ENCODE data around the gene RAB11FIP4. TPM values are rescaled to one million over a fixed set of nuclear protein-coding genes. Genes with fewer than 3 reads are reported as not detected.

Gene RAB11FIP4
- total and polyA plus RNA-seq, 7 donors = 0.66 to 32.5 (median 1.8) TPM

DNA sequence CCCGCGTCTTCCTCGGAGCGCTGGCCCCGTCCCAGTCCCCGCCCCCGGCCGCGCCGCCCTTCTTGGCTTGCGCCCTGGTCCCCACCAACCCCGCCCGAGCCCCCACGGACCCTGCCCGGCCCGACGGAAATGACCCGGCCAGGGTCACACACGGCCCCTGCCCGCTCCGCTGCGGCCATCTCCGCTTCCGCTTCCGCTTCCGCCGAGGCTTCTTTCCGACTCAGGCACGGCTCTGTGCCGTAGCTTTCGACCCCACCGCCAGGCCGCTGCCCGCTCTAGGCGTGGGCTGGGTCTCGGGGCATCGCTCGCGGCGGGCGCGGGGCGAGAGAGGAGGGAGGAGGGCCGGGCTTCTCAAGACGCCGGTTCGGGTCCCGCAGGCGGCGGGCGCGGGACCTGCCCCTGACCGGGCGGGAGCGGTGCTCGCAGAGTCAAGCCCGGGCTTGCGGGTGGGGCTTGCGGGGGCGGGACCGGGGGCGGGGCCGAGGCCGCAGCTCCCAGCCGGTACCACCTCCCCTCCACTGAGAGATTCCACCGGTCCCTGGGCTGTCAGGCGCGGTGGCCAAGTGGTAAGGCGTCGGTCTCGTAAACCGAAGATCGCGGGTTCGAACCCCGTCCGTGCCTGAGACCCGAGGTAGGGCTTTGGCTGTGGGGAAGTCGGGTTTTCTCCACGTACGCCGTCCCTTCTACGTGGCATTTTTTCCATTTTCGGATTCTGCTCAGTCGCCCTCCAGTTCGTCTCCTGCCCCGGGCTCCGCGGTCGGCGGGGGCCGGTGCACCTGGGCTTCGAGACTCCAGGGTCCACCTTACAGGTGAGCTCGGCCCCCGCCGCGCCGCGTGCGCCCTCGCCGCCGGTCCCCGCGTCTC, 158.3 kb downstream of the RAB11FIP4 start:
- intact Hi-C loops (cut with DNase I) = loop anchor here (2.0 kb wide), 1 partner anchor 293 kb away; no protein-coding TSS in a partner anchor
- H3K4me3 ChIP-seq = peak overlapping the region; percentile 93 to 100 (median 94)
- H3K27ac ChIP-seq = peak overlapping the region; percentile 92 to 98 (median 93)
- no peaks in the 10 kb centered on the region for H3K36me3 ChIP-seq
- H3K9me3 ChIP-seq = no peaks in the 10 kb centered on the region
- DNase-seq = peak; percentile 96
- H3K27me3 ChIP-seq = no peaks in the 10 kb centered on the region
- WGBS, 2 donors = 0 to 1% methylated on average over 105 of the region's 105 CpGs
- H3K4me1 ChIP-seq = peaks cover 0 to 15% (median 6%) of the 10 kb centered on the region in 4 donors
- TF ChIP-seq, protein P1, sequence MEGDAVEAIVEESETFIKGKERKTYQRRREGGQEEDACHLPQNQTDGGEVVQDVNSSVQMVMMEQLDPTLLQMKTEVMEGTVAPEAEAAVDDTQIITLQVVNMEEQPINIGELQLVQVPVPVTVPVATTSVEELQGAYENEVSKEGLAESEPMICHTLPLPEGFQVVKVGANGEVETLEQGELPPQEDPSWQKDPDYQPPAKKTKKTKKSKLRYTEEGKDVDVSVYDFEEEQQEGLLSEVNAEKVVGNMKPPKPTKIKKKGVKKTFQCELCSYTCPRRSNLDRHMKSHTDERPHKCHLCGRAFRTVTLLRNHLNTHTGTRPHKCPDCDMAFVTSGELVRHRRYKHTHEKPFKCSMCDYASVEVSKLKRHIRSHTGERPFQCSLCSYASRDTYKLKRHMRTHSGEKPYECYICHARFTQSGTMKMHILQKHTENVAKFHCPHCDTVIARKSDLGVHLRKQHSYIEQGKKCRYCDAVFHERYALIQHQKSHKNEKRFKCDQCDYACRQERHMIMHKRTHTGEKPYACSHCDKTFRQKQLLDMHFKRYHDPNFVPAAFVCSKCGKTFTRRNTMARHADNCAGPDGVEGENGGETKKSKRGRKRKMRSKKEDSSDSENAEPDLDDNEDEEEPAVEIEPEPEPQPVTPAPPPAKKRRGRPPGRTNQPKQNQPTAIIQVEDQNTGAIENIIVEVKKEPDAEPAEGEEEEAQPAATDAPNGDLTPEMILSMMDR (IDR thresholded peaks at IDR 0.05) = no peak
- TF ChIP-seq EP300 (IDR thresholded peaks at IDR 0.05) (no peak), POLR2A (IDR thresholded peaks at IDR 0.05) (peak in 1 of 2 donors; percentile 45), POLR2AphosphoS5 (IDR thresholded peaks at IDR 0.05) (peak; percentile 22 to 79 (median 67))

DNA sequence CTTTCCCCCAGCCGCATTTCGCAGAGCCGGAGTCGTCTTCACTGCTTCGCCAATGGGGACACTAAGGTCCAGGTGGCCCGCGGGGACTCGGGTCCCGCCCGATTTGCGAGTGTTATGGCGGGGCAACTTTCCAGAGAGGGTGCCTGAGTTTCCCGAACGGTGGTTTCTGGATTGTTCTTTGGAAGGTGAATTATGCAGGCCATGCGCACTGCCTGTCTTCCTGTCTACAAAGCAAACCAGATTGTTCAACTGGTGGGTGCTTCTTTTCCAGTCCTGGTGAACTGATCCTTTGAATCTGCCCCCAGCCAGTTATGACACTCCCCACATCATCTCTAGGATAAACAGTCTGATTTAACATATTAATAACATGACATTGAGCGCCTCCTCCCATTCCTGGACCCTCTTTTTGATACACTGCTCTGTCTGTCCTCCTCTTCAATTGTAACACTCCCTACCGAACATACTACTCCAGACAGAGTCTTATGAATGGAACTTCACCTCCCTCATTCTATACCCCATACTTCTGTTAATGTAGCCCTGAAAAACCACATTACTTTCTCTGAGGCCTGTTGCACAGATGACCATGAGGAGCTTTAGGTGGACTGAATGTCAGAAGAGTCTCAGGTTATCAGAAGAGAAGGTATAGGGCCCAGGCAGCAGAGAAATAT, 159.0 kb downstream of the RAB11FIP4 start:
- TF ChIP-seq POLR2A (IDR thresholded peaks at IDR 0.05) = no peak
- TF ChIP-seq EP300 (IDR thresholded peaks at IDR 0.05) = no peak
- TF ChIP-seq, protein P1 (IDR thresholded peaks at IDR 0.05) = no peak
- no peak for TF ChIP-seq POLR2AphosphoS5 (IDR thresholded peaks at IDR 0.05)
- peak overlapping the region; percentile 93 to 100 (median 94) for H3K4me3 ChIP-seq
- H3K27ac ChIP-seq = peak overlapping the region; percentile 92 to 98 (median 93)
- H3K36me3 ChIP-seq = no peaks in the 10 kb centered on the region
- intact Hi-C loops (cut with DNase I) = loop anchor here (2.0 kb wide), 1 partner anchor 292 kb away; no protein-coding TSS in a partner anchor
- H3K4me1 ChIP-seq = peaks cover 0 to 15% (median 6%) of the 10 kb centered on the region in 4 donors
- WGBS, 2 donors = 12 to 19% methylated on average over 17 of the region's 17 CpGs
- DNase-seq = no peak
- H3K9me3 ChIP-seq = no peaks in the 10 kb centered on the region
- H3K27me3 ChIP-seq = no peaks in the 10 kb centered on the region

DNA sequence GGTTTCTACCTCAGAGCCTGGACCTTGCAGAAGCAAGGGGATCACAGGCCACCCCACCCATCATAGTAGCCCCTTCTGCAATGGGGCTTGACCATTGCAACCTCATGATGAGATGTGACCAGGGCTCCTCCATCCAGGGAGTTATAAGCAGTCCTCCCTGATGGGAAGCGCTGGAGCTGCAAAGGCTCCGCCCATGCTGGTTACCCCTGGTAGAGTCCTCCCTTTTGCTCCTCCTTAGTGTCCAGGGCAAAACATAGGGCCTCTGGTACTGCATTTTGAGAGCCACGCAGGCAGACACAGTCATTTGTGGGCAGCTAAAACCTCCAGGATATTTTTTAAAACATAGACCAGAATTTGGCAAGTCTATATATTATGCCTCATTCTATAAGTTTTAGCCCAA, 161.1 kb downstream of the RAB11FIP4 start:
- WGBS, 2 donors = 91 to 92% methylated on average over 3 of the region's 3 CpGs
- Histone ChIP-seq H3K4me3 (no peak overlapping the region), H3K36me3 (no peaks in the 10 kb centered on the region), H3K9me3 (no peaks in the 10 kb centered on the region), H3K27me3 (no peaks in the 10 kb centered on the region), H3K27ac (no peak overlapping the region), H3K4me1 (peaks cover 0 to 15% (median 6%) of the 10 kb centered on the region in 4 donors)
- DNase-seq = no peak
- TF ChIP-seq POLR2A (IDR thresholded peaks at IDR 0.05) = no peak
- TF ChIP-seq, protein P1 (IDR thresholded peaks at IDR 0.05) = no peak
- TF ChIP-seq POLR2AphosphoS5 (IDR thresholded peaks at IDR 0.05) = no peak
- TF ChIP-seq EP300 (IDR thresholded peaks at IDR 0.05) = no peak
- intact Hi-C loops (cut with DNase I) = no loop called here

DNA sequence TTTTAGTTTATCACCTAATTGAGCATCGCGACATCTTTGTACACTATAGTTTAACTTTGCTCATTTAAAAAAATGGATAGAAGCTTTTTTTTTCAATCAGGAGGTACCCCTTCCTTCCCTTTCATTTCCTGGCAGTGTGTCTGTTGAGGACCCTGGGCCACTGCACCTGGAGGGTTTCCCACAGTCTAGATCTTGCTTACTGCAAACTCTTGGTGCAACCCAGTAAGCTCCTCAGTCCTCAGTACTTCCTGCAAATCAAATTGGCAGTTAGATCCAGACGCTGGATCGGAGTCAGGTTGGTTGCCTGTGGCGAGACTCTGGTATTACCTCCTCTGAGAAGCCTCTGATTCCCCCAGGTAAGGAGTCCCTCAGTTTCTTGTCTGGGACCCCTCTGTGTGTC, 162.0 kb downstream of the RAB11FIP4 start:
- Histone ChIP-seq H3K4me3 (no peak overlapping the region), H3K27ac (no peak overlapping the region), H3K9me3 (no peaks in the 10 kb centered on the region), H3K4me1 (peaks cover 0 to 19% (median 11%) of the 10 kb centered on the region in 4 donors), H3K27me3 (no peaks in the 10 kb centered on the region), H3K36me3 (no peaks in the 10 kb centered on the region)
- intact Hi-C loops (cut with DNase I) = no loop called here
- DNase-seq = no peak
- WGBS, 2 donors = 66 to 86% methylated on average over 5 of the region's 5 CpGs
- TF ChIP-seq, protein P1 (IDR thresholded peaks at IDR 0.05) = no peak
- TF ChIP-seq POLR2AphosphoS5 (IDR thresholded peaks at IDR 0.05) (no peak), POLR2A (IDR thresholded peaks at IDR 0.05) (no peak), EP300 (IDR thresholded peaks at IDR 0.05) (no peak)
